GM19099 (cell line): Measurements from ENCODE around the gene DIPK1A.

Experiments used
- POLR2A ChIP-seq: IDR thresholded peaks from 3 replicates; pipeline ENCODE4 v1.6.1; 2011; ENCODE audit warnings: low read depth; ENCODE audit not compliant: insufficient read length; ENCODE audit errors: extremely low read depth

The DIPK1A gene

GRCh38 chr1:92943502-92943847, 17.8 kb downstream of the DIPK1A start:
- TF ChIP-seq POLR2A = no peak

- no peak for TF ChIP-seq POLR2A
These were observed 20.7 kb downstream of the DIPK1A start for GRCh38 chr1:92940541-92940940.

- TF ChIP-seq POLR2A = no peak
These were observed 23.5 kb downstream of the DIPK1A start for GRCh38 chr1:92937731-92938130.

- no peak for TF ChIP-seq POLR2A
These were observed 24.4 kb downstream of the DIPK1A start for GRCh38 chr1:92936865-92937264.

GRCh38 chr1:92934395-92935378, 26.6 kb downstream of the DIPK1A start:
- TF ChIP-seq POLR2A = no peak

GRCh38 chr1:92933459-92933858, 27.8 kb downstream of the DIPK1A start:
- TF ChIP-seq POLR2A = no peak

- no peak for TF ChIP-seq POLR2A
These were observed 29.6 kb downstream of the DIPK1A start for GRCh38 chr1:92931691-92932090.

- no peak for TF ChIP-seq POLR2A
These were observed 31.8 kb downstream of the DIPK1A start for GRCh38 chr1:92929461-92929860.

GRCh38 chr1:92927870-92928269, 33.4 kb downstream of the DIPK1A start:
- TF ChIP-seq POLR2A = no peak

GRCh38 chr1:92926873-92927272, 34.4 kb downstream of the DIPK1A start:
- no peak for TF ChIP-seq POLR2A

- TF ChIP-seq POLR2A = no peak
These were observed 36.8 kb downstream of the DIPK1A start for GRCh38 chr1:92924501-92924900.

- TF ChIP-seq POLR2A = no peak
These were observed 37.6 kb downstream of the DIPK1A start for GRCh38 chr1:92923664-92924063.

GRCh38 chr1:92922356-92923035, 38.8 kb downstream of the DIPK1A start:
- no peak for TF ChIP-seq POLR2A

GRCh38 chr1:92921031-92922023, 39.9 kb downstream of the DIPK1A start:
- no peak for TF ChIP-seq POLR2A

GRCh38 chr1:92916899-92917298, 44.4 kb downstream of the DIPK1A start:
- TF ChIP-seq POLR2A = no peak

- TF ChIP-seq POLR2A = no peak
These were observed 45.7 kb downstream of the DIPK1A start for GRCh38 chr1:92915547-92915946.
